ENCODE data around the gene BRINP2.

Gene BRINP2

GRCh38 chr1:177142791-177143271 is 27.9 kb upstream of the BRINP2 start:
- Mint-ChIP-seq H3K27me3 (no peaks in the 10 kb centered on the region), H3K4me1 (ENCODE audit: low read depth in 2 of 2) (no peaks in the 10 kb centered on the region), H3K9me3 (peaks cover 0 to 7% of the 10 kb centered on the region in 2 donors), H3K4me3 (no peak overlapping the region), H3K36me3 (ENCODE audit: insufficient read depth) (no peaks in the 10 kb centered on the region), H3K27ac (no peak overlapping the region)
- no peak for ATAC-seq (replicated peaks)
- DNase-seq = no peak

DNA sequence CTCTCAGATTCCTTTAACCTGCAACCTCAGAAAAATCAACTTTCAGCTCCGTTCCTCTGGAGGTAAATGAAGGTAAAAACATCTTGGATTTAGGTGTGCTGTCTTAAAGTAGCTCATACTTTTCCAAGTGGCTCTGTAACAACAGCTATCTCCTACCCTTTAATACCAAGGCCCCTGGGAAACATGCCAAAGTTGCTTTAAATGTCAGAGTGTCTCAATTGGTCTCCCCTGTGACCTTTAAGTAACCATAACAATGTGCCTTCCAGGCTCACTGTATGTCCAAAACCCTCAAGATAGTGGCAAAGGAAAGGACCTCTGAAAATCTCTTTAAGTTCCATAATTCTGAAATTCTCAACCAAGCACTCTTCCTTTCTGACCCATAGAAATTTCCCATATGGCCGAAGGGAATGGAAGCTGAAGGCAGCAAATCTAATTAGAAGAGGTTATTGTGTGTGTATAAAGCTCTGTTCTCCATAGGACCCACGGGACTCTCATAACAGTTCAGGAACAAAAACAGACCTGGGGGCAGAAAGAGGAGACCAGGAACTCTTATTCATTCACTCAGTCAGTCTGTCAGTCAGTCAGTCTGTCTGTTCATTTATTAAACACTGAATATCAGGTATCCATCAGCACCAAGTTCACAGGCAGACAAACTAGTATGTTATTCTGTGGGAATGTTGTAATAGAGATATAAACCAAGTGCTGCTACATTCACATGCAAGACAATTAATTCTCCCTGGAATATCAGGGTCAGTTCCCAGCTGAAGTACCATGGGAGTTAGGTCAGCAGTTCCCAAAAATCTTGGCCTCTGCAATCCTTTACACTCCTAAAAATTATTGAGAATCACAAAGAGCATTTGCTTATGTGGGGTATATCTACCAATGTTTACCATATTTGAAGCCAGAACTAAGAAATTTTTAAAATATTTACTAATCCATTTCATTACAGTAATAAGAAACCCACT is 25.4 kb upstream of the BRINP2 start:
- H3K9me3 Mint-ChIP-seq = peaks cover 3 to 7% of the 10 kb centered on the region in 2 donors
- DNase-seq (no peak), ATAC-seq (replicated peaks) (no peak)
- H3K4me1 Mint-ChIP-seq (ENCODE audit: low read depth in 2 of 2) = no peaks in the 10 kb centered on the region
- no peaks in the 10 kb centered on the region for H3K27me3 Mint-ChIP-seq
- H3K4me3 Mint-ChIP-seq = no peak overlapping the region
- H3K36me3 Mint-ChIP-seq (ENCODE audit: insufficient read depth) = no peaks in the 10 kb centered on the region
- H3K27ac Mint-ChIP-seq = no peak overlapping the region

DNA sequence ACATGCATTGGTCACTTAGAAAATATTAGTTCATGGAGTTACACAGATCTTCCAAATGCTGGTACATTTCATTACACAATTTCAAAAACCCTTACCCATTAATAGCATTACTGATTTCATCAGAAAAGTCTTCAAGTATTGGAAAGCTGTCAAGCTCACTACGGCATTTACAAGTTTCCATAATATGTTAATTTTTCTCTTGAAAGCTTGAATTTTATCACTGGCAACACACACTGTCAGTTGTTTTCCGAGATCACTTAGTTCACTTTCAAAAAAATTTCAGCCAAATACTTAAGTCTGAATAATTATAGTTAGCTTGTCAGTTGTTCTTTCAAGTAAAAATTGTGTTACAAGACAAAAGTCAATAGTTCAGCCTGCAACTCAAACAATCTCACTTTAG is 24.3 kb upstream of the BRINP2 start:
- ATAC-seq (replicated peaks) (no peak), DNase-seq (no peak)
- H3K4me1 Mint-ChIP-seq (ENCODE audit: low read depth in 2 of 2) = no peaks in the 10 kb centered on the region
- no peaks in the 10 kb centered on the region for H3K27me3 Mint-ChIP-seq
- peaks cover 3 to 7% of the 10 kb centered on the region in 2 donors for H3K9me3 Mint-ChIP-seq
- H3K27ac Mint-ChIP-seq = no peak overlapping the region
- no peaks in the 10 kb centered on the region for H3K36me3 Mint-ChIP-seq (ENCODE audit: insufficient read depth)
- no peak overlapping the region for H3K4me3 Mint-ChIP-seq

GRCh38 chr1:177162243-177162642 is 8.5 kb upstream of the BRINP2 start:
- H3K27me3 Mint-ChIP-seq = peaks cover 12 to 16% of the 10 kb centered on the region in 2 donors
- no peaks in the 10 kb centered on the region for H3K36me3 Mint-ChIP-seq (ENCODE audit: insufficient read depth)
- DNase-seq (no peak), ATAC-seq (replicated peaks) (no peak)
- H3K4me1 Mint-ChIP-seq (ENCODE audit: low read depth in 2 of 2) = no peaks in the 10 kb centered on the region
- H3K9me3 Mint-ChIP-seq = peaks cover 11 to 14% of the 10 kb centered on the region in 2 donors
- H3K4me3 Mint-ChIP-seq = no peak overlapping the region
- no peak overlapping the region for H3K27ac Mint-ChIP-seq

- peaks cover 12 to 16% of the 10 kb centered on the region in 2 donors for H3K27me3 Mint-ChIP-seq
- H3K4me3 Mint-ChIP-seq = no peak overlapping the region
- H3K27ac Mint-ChIP-seq = no peak overlapping the region
- H3K9me3 Mint-ChIP-seq = peaks cover 11 to 12% of the 10 kb centered on the region in 2 donors
- no peaks in the 10 kb centered on the region for H3K4me1 Mint-ChIP-seq (ENCODE audit: low read depth in 2 of 2)
- H3K36me3 Mint-ChIP-seq (ENCODE audit: insufficient read depth) = no peaks in the 10 kb centered on the region
- ATAC-seq (replicated peaks) (no peak), DNase-seq (no peak)
Measured at GRCh38 chr1:177163844-177164379, 6.8 kb upstream of the BRINP2 start.

GRCh38 chr1:177164380-177165068 is 6.2 kb upstream of the BRINP2 start, which contains the start of gene ASTN1:
Gene ASTN1 (minus strand): TSS chr1:177164712. CDS start chr1:177164676, 36 bp downstream.
- Mint-ChIP-seq H3K4me3 (no peak within 1 kb of the TSS), H3K27ac (no peak within 1 kb of the TSS), H3K9me3 (peaks cover 11 to 12% of the 10 kb centered on the region in 2 donors), H3K36me3 (ENCODE audit: insufficient read depth) (no peaks in the 10 kb centered on the region), H3K4me1 (ENCODE audit: low read depth in 2 of 2) (no peaks in the 10 kb centered on the region), H3K27me3 (peaks cover 12 to 16% of the 10 kb centered on the region in 2 donors)
- ATAC-seq (replicated peaks) = no peak
- no peak for DNase-seq

GRCh38 chr1:177165069-177165439 is 5.7 kb upstream of the BRINP2 start:
- Mint-ChIP-seq H3K27me3 (peaks cover 12 to 16% of the 10 kb centered on the region in 2 donors), H3K4me1 (ENCODE audit: low read depth in 2 of 2) (no peaks in the 10 kb centered on the region), H3K9me3 (peaks cover 11 to 12% of the 10 kb centered on the region in 2 donors), H3K27ac (no peak overlapping the region), H3K36me3 (ENCODE audit: insufficient read depth) (no peaks in the 10 kb centered on the region), H3K4me3 (no peak overlapping the region)
- DNase-seq (no peak), ATAC-seq (replicated peaks) (no peak)

DNA sequence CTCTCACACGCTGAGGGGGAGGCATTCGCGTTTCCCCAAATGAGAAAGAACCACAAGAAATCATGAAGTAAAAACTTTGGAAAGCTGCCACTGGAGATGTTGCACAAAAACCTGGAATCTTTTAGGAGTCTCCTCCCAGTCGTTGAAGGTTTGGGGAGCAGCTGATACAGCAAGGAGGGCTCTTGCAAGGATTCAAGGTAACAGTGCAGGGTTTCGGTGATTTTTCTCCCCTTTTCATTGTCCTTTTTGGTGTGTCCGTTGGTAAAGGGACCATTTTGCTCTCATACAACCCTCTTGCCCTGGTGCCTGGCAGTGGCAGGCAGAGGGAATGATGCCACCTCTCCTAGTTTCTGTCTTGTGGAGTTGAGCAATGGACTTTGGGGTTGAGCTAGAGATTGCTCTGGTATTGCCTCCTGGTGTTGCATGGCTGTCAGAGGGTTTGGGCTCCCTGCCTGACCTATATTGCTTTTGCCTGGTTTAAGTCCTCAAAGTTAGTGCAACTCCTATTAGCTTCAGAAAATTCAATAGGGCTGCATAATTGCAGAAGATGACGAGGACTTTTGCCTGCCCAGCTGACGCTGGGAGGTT is 872 bp downstream of the BRINP2 start:
- ATAC-seq (replicated peaks) = no peak
- no peaks in the 10 kb centered on the region for H3K4me1 Mint-ChIP-seq (ENCODE audit: low read depth in 2 of 2)
- no peak overlapping the region for H3K4me3 Mint-ChIP-seq
- H3K9me3 Mint-ChIP-seq = peaks cover 0 to 2% of the 10 kb centered on the region in 2 donors
- DNase-seq = no peak
- H3K27ac Mint-ChIP-seq = no peak overlapping the region
- H3K36me3 Mint-ChIP-seq (ENCODE audit: insufficient read depth) = no peaks in the 10 kb centered on the region
- H3K27me3 Mint-ChIP-seq = peaks cover 0 to 5% of the 10 kb centered on the region in 2 donors

- Mint-ChIP-seq H3K4me1 (ENCODE audit: low read depth in 2 of 2) (no peaks in the 10 kb centered on the region), H3K27me3 (peaks cover 0 to 5% of the 10 kb centered on the region in 2 donors), H3K4me3 (no peak overlapping the region), H3K9me3 (peaks cover 0 to 2% of the 10 kb centered on the region in 2 donors), H3K36me3 (ENCODE audit: insufficient read depth) (no peaks in the 10 kb centered on the region), H3K27ac (no peak overlapping the region)
- ATAC-seq (replicated peaks) (no peak), DNase-seq (no peak)
Measured at GRCh38 chr1:177172272-177172671, 1.5 kb downstream of the BRINP2 start.

- ATAC-seq (replicated peaks) (no peak), DNase-seq (no peak)
- H3K27ac Mint-ChIP-seq = no peak overlapping the region
- H3K27me3 Mint-ChIP-seq = peaks cover 0 to 5% of the 10 kb centered on the region in 2 donors
- H3K9me3 Mint-ChIP-seq = peaks cover 0 to 2% of the 10 kb centered on the region in 2 donors
- no peaks in the 10 kb centered on the region for H3K4me1 Mint-ChIP-seq (ENCODE audit: low read depth in 2 of 2)
- H3K4me3 Mint-ChIP-seq = no peak overlapping the region
- no peaks in the 10 kb centered on the region for H3K36me3 Mint-ChIP-seq (ENCODE audit: insufficient read depth)
Measured at GRCh38 chr1:177172866-177173265, 2.1 kb downstream of the BRINP2 start.

DNA sequence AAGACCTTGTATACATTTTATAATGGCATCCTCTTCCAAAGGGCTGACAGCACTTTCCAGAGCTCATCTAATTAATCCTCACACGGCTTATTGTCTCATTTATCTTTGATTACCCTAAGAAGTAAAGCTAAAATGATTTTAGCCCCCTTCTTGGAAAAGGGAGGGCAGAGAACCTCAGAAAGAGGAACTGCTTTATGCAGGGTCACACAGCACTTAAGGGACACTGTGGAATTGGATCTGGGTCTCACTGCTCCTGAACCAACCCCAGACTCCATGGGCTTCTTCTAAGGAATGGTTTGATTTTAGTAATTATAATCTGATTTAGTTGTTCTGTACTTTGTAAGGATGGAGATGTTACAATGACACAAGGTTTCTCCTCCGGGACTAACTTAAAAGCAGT is 3.2 kb downstream of the BRINP2 start:
- Mint-ChIP-seq H3K36me3 (ENCODE audit: insufficient read depth) (no peaks in the 10 kb centered on the region), H3K4me1 (ENCODE audit: low read depth in 2 of 2) (no peaks in the 10 kb centered on the region), H3K9me3 (peaks cover 0 to 5% of the 10 kb centered on the region in 2 donors), H3K4me3 (no peak overlapping the region), H3K27me3 (peaks cover 0 to 5% of the 10 kb centered on the region in 2 donors), H3K27ac (no peak overlapping the region)
- DNase-seq = no peak
- ATAC-seq (replicated peaks) = no peak

- no peaks in the 10 kb centered on the region for H3K36me3 Mint-ChIP-seq (ENCODE audit: insufficient read depth)
- H3K27me3 Mint-ChIP-seq = peaks cover 0 to 5% of the 10 kb centered on the region in 2 donors
- no peaks in the 10 kb centered on the region for H3K4me1 Mint-ChIP-seq (ENCODE audit: low read depth in 2 of 2)
- ATAC-seq (replicated peaks) (no peak), DNase-seq (no peak)
- no peak overlapping the region for H3K27ac Mint-ChIP-seq
- peaks cover 0 to 5% of the 10 kb centered on the region in 2 donors for H3K9me3 Mint-ChIP-seq
- H3K4me3 Mint-ChIP-seq = no peak overlapping the region
Measured at GRCh38 chr1:177174921-177175634, 4.3 kb downstream of the BRINP2 start.

DNA sequence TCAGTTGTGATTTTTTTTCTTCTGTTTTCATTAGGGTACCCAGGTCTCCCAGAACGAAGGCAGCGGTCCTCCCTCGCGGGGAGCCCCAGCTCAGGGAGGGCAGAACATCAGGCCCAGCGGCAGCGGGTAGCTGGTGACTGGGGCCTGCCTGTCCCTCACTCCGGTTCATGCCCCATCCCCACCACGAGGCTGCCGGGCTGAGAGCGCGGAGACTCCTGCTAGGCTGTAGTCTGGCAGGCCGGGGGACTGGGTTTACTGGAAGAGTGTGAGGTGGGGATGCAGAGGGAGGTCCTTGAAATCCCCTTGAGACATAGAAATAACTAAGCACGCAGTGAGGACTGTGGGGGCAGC is 10.5 kb downstream of the BRINP2 start:
- DNase-seq (no peak), ATAC-seq (replicated peaks) (no peak)
- H3K4me3 Mint-ChIP-seq = peak overlapping the region in 1 of 2 donors; percentile 36
- peaks cover 0 to 4% of the 10 kb centered on the region in 2 donors for H3K9me3 Mint-ChIP-seq
- peaks cover 8 to 10% of the 10 kb centered on the region in 2 donors for H3K4me1 Mint-ChIP-seq (ENCODE audit: low read depth in 2 of 2)
- H3K27ac Mint-ChIP-seq = no peak overlapping the region
- peaks cover 0 to 10% of the 10 kb centered on the region in 2 donors for H3K27me3 Mint-ChIP-seq
- no peaks in the 10 kb centered on the region for H3K36me3 Mint-ChIP-seq (ENCODE audit: insufficient read depth)

Measured in effector memory CD8-positive, alpha-beta T cell (primary cell).